Loucy (cell line): ENCODE measurements around the gene ZFPL1.

Source experiments
- CTCF ChIP-seq: fragments of 200-600 bp; sonication (generic); conservative IDR thresholded peaks from 2 replicates; pipeline ENCODE4 v1.5.1; 2014; ENCODE audit warnings: mild to moderate bottlenecking, antibody characterized with exemption, low read length
- EZH2phosphoT487 ChIP-seq: fragments of 200-600 bp; IDR thresholded peaks from 2 replicates; pipeline ENCODE4 v1.6.1; 2018; ENCODE audit warnings: antibody characterized with exemption, mild to moderate bottlenecking, moderate library complexity, borderline replicate concordance

- TF ChIP-seq CTCF (no peak), EZH2phosphoT487 (no peak)
Observed at GRCh38 chr11:65045728-65046127, 38.3 kb upstream of the ZFPL1 start.
